Neural cell (in vitro differentiated cells): ENCODE data around the gene MYO10.
"Not testable (repeated sequence)": the region's sequence is repeated elsewhere in the genome, so short reads cannot be mapped to it uniquely, and the experiment has no call there.

ENCODE experiments used
- CTCF ChIP-seq: fragments of 450-650 bp; IDR thresholded peaks from 2 replicates; pipeline ENCODE4 v1.5.1; 2014; ENCODE audit warnings: antibody characterized with exemption, mild to moderate bottlenecking, moderate library complexity; ENCODE audit not compliant: poor library complexity, severe bottlenecking
- EZH2 ChIP-seq: fragments of 200-600, 300-800 bp; shearing (Covaris generic), sonication (generic); IDR thresholded peaks from 2 replicates; pipeline ENCODE4 v1.6.1; 2014; ENCODE audit warnings: antibody characterized with exemption, low read length, borderline replicate concordance, mild to moderate bottlenecking; ENCODE audit not compliant: insufficient read depth, poor library complexity, severe bottlenecking
- MXI1 ChIP-seq: fragments of 450-650 bp; conservative IDR thresholded peaks from 2 replicates; pipeline ENCODE4 v1.6.1; 2014; ENCODE audit warnings: antibody characterized with exemption, mild to moderate bottlenecking; ENCODE audit not compliant: poor library complexity, severe bottlenecking
- POLR2AphosphoS5 ChIP-seq: IDR thresholded peaks from 2 replicates; pipeline ENCODE4 v1.6.1; 2012
- RAD21 ChIP-seq: fragments of 450-650 bp; conservative IDR thresholded peaks from 2 replicates; pipeline ENCODE4 v1.6.1; 2014; ENCODE audit warnings: antibody characterized with exemption, mild to moderate bottlenecking, moderate library complexity
- REST ChIP-seq: IDR thresholded peaks from 2 replicates; pipeline ENCODE4 v1.6.1; 2012; ENCODE audit warnings: borderline replicate concordance
- TAF1 ChIP-seq: IDR thresholded peaks from 2 replicates; pipeline ENCODE4 v1.6.1; 2012; ENCODE audit warnings: low read depth

GRCh38 chr5:16757577-16757976, 178.5 kb downstream of the MYO10 start:
- TF ChIP-seq TAF1, CTCF, POLR2AphosphoS5, MXI1, RAD21, EZH2, REST: not testable (repeated sequence)
